DMS53 treated with DMSO at 0.1 percent for 48 hours (cell line): ENCODE measurements around the gene MPC1L.
"Not testable (repeated sequence)": the region's sequence is repeated elsewhere in the genome, so short reads cannot be mapped to it uniquely, and the experiment has no call there.

Experiments used
- DNase-seq: peaks from one replicate; lab custom pipeline; 2025; ENCODE audit not compliant: unreplicated experiment; lab: John Stamatoyannopoulos, UW

Gene MPC1L

GRCh38 chrX:40623139-40623536 lies at the start of gene MPC1L:
TSS of gene MPC1L (plus strand) at chrX:40623428. CDS start at chrX:40623566, 138 bp downstream.
- no peak for DNase-seq

DNA sequence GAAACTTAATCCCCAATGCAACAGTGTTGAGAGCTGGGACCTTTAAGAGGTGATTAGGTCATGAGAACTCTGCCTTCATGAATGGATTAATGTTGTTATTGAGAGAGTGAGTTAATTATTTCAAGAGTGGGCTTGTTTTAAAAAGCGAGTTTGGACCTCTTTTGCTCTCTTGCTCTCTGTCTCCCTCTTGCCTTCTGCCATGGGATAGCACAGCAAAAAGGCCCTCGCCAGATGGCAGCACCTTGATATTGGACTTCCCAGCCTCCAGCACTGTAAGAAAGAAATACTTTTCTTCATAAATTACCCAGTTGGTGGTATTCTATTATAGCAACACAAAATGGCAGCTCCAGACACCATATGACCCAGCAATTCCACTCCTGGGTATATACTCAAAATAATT lies 49.5 kb upstream of the MPC1L start:
- peak; percentile 47 for DNase-seq

DNA sequence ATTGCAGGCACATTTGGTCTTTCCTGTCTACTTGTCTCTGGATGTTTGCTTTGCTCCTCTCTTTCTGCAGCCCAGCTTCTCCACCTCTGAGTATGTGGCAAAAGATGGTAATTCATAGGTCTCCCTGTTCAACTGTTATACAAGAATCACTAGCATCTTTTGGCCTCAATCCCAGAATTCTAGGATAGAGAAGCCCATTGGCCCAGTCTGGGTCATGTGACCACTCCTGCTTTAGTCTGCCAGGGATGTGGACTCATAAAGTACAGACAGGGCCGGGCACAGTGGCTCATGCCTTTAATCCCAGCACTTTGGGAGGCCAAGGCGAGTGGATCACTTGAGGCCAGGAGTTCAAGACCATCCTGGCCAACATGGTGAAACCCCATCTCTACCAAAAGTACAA lies 47.8 kb upstream of the MPC1L start:
- not testable (repeated sequence) for DNase-seq

DNA sequence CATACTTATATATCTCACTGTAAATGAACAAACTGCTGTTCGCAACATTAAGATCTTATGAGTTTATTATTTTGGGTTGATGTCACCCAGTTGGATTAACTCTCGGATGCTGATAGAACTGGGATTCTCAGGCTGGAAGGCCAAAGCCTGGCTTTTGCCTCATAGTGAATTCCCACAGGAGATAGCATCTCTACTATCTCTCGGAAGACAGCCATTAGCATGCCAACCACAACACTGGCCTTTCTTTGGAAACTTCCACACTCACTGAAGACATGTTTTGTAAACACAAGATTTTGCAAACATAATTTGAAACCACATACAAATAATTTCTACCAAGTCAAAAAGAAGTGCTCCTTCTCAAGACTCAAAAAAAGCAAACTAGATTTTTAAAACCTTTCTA lies 46.9 kb upstream of the MPC1L start:
- DNase-seq = no peak

DNA sequence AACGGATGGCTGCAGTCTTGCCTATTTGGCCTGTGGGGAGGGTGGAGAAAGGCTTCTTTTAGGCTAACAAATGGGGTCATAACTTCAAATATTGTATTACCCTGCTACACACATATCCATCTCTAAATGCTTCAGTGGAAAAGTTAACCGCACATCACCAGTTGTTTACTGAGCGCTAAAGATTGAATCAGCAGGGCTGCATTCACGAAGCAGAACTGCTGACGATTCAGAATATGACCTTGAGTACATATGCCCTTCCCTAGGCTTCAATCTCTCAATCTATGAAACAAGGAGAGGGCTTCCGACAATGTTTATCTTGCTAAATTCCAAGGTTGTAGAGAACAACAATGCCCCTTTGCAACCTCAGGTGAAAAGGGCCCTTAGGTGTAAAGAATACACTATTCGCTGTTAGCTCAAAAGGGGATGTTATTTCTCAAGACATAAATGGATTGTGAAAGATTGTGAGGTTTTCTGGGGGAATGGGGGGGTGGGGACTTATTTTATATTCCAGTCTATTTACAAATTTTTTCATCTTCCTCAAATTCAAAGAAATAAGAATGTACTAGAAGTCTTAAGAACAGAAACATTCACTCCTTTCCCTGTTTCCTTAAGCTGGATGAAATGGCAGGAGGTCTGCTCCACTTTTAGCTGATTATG lies 45.1 kb upstream of the MPC1L start:
- no peak for DNase-seq

DNA sequence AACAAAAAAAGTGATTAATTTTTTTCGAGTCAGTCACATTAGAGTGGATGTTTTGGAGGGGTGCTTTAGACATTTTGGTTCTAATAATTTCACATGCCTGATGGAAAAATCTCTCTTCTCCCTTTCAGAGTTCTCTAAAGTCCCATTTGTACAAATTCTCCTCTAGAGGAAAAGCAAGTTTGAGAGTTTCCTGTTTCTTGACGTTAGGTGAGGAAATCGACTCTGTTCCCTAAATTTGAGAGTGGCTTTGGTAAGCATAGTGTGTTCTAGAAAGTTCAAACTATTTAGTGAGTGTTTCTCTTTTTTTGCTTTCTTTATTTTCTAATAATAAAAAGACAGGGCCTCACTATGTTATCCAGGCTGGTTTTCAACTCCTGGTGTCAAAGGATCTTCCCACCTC lies 44.1 kb upstream of the MPC1L start:
- DNase-seq = no peak

GRCh38 chrX:40579900-40580536 lies 43.2 kb upstream of the MPC1L start:
- no peak for DNase-seq

DNA sequence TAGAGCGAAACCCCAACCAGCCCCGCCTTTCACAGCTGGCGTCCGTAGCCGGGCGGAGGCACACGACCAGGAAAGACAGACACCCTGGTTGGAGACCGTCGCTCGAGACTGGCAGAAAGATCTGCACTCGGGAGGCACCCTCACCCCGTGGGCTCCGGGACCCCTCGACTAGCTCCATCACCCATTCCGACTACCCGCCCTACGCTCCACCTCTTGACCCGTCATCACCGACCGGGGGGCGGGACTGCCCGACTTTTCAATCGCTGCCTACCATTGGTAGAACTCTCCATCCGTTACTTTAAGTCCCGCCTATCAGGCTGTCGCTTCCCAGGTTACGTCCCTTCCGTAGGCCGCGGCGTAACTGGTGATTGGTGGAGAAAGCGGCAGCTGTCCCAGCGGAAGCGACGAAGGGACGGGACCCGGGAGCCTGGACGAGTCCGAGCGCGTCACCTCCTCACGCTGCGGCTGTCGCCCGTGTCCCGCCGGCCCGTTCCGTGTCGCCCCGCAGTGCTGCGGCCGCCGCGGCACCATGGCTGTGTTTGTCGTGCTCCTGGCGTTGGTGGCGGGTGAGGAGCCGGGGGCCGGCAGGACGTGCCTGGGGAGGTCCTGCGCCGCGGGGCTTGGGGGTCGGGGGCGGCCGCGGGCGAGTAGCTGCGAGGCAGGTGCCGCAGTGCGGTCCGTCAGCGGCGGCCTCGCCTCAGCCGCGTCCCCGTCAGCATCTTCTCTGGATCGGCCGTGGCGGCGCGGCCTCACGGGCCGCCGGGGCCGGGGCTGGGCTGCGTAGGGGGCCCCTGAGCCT lies 42.5 kb upstream of the MPC1L start, which contains the start of gene ATP6AP2:
Gene ATP6AP2, plus strand, starts transcription at position 434 of the 799 bp plus-strand sequence. Its CDS starts 96 bp downstream, at position 530.
- peak; percentile 90 for DNase-seq

- no peak for DNase-seq
Measured at GRCh38 chrX:40581336-40581920, 41.8 kb upstream of the MPC1L start.

GRCh38 chrX:40582178-40582577 lies 41.0 kb upstream of the MPC1L start:
- not testable (repeated sequence) for DNase-seq

DNA sequence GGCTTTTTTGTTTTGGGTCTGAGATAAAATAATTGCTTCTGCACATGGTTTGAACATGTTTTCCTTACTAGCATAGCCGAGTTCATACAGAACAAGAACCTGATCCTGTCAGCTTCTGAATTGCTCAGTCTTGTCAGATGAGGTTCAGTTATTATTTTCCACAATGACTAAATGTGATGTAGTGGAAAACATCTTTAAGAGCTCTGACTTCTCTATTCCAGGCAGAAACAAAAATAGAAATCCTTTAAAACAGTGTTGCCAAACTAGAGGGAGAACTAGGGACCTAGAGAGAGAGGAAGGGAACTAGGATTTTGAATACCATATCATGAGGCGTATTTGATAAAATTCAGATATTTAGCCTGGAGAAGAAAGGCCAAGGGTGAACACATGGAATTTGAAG lies 40.4 kb upstream of the MPC1L start:
- no peak for DNase-seq

GRCh38 chrX:40587623-40588022 lies 35.6 kb upstream of the MPC1L start:
- not testable (repeated sequence) for DNase-seq

- not testable (repeated sequence) for DNase-seq
Measured at GRCh38 chrX:40589616-40590321, 33.5 kb upstream of the MPC1L start.

GRCh38 chrX:40603446-40603845 lies 19.8 kb upstream of the MPC1L start:
- DNase-seq = no peak

- no peak for DNase-seq
Measured at GRCh38 chrX:40607381-40607780, 15.8 kb upstream of the MPC1L start.

DNA sequence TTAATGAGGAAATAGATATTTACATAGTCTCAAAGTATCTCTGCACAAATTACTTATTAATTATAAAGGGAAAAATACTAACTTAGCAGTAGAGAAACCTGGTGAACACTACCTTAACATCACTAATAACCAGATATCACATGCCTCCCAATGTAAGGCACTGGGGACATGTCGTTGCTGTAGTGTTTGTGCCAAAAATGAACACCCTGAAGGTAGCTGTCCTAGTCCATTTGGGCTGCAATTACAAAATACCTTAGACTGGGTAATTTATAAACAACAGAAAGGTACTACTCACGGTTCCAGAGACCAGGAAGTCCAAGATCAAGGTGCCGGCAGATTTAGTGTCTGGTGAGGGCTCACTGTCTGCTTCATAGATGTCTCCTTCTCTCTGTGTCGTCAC lies 10.7 kb upstream of the MPC1L start:
- no peak for DNase-seq

DNA sequence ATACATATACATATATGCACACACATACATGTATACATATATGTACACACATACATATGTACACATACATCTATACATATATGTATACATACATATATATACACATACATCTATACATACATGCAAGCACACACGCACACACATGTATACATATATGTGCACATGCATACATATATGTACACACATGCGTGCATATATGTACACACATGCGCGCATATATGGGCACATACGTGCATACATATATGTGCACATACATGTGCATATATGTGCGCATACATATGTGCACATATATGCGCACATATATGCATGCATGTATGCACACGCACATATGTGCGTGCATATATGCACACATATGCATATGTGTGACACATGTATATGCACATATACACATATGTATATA lies 7.3 kb upstream of the MPC1L start:
- DNase-seq = no peak

DNA sequence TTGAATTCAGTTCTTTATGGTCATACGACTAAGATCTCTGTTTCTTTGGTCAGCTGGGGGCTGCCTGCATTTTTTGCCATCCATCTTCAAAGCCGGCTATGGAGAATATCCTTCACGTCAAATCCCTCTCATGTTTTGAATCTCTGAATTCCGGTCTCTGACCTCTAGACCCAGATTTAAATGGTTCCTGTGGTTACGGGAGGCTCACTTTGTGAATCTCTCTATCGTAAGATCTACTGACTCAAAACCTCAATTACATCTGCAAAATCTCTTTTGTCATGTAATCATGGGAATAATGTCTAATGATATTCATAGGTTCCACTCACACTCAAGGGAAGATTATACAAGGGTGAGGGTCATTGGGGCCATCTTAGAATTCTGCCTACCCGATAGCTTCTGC lies 5.7 kb upstream of the MPC1L start:
- no peak for DNase-seq

GRCh38 chrX:40622479-40623138 lies 619 bp upstream of the MPC1L start:
- no peak for DNase-seq

GRCh38 chrX:40623665-40624064 lies 437 bp downstream of the MPC1L start:
- no peak for DNase-seq
